DMS114 treated with DMSO at 0.1 percent for 48 hours (cell line): ENCODE data around the gene RTP1.
"Not testable (repeated sequence)": the region's sequence is repeated elsewhere in the genome, so short reads cannot be mapped to it uniquely, and the experiment has no call there.

Experiments used
- DNase-seq: peaks from one replicate; lab custom pipeline; 2025; ENCODE audit not compliant: unreplicated experiment; lab: John Stamatoyannopoulos, UW

RTP1 gene

DNA sequence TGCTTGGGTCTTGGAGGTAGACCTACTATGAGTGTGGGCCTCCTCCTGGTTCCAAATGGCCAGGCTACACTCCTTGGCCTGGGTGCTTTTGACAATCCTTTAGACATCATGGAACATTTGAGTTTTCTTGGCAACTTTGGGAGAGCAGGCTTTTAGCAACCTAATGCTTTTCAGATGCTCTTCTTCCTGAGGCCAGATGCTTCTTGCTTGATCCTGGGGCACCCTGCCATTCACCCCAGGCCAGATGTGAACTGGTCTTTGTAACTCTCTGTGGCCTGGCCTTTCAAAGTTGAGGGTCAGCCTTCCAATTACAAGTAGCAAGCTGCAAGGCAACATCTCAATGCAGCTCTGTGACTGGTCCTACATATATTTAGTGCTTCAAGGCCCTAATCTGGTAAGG lies 40.5 kb downstream of the RTP1 start:
- DNase-seq = no peak

GRCh38 chr3:187238239-187238638 lies 41.0 kb downstream of the RTP1 start:
- DNase-seq = no peak

DNA sequence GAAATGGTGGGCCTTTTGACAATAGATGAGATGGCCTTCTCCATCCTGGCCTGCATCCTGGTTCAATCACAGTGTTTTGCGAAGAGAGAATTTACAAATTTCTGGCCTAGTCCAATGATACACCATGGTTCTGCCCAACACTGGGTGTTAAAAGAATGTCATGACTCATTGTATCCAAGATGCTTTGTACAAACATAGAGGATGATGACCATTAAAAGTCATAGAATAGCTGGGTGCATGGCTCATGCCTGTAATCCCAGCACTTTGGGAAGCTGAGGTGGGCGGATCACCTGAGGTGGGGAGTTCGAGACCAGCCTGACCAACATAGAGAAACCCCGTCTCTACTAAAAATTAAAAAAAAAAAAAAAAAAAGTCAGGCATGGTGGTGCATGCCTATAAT lies 41.5 kb downstream of the RTP1 start:
- not testable (repeated sequence) for DNase-seq

- no peak for DNase-seq
These were observed 45.1 kb downstream of the RTP1 start for GRCh38 chr3:187242435-187242834.

DNA sequence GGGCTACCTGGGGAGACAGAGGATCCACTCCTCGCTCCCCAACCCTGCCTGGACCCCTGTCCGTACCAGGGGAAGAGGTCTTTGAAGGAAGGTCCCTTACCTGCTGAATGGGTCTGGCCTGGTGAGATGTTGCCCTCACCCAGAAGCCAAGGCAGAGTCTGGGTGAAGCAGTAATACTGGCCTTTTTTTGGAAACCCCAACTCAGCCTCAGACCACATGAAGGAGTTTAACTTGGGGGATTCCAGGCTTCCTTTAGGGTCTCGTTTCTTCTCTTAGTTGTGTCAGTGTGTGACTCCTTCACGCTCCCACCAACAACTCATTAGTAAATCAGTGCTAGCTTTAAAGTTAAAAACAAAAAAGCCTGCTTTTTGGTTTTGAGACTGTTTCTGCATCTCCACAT lies 45.6 kb downstream of the RTP1 start:
- no peak for DNase-seq

GRCh38 chr3:187243933-187244524 lies 46.7 kb downstream of the RTP1 start:
- DNase-seq = no peak

- DNase-seq = no peak
These were observed 50.1 kb downstream of the RTP1 start for GRCh38 chr3:187247398-187247797.
